GM13977 (cell line): ENCODE data around the gene PRDX2.
A peak's percentile ranks its signal among the peaks of the same experiment; 100 is the strongest.

Source experiments
- DNase-seq: peaks from one replicate; pipeline ENCODE4 v3.0.0; 2012; ENCODE audit warnings: low spot score
- CTCF ChIP-seq: IDR thresholded peaks from 2 replicates; pipeline ENCODE4 v1.5.1; 2012; ENCODE audit warnings: mild to moderate bottlenecking, control low read depth; ENCODE audit not compliant: insufficient read depth; ENCODE audit errors: extremely low read depth, missing control alignments
- in situ Hi-C: fragments of 300-500 bp; cut with MboI; formaldehyde crosslinking; loops from one replicate; pipeline ENCODE4 v1.12.0; 2022; ENCODE audit warnings: low sequenced_read_pairs, low pct_unique_long_range_greater_than_20kb, mixed read lengths, inconsistent platforms; ENCODE audit not compliant: unreplicated experiment

Gene PRDX2

DNA sequence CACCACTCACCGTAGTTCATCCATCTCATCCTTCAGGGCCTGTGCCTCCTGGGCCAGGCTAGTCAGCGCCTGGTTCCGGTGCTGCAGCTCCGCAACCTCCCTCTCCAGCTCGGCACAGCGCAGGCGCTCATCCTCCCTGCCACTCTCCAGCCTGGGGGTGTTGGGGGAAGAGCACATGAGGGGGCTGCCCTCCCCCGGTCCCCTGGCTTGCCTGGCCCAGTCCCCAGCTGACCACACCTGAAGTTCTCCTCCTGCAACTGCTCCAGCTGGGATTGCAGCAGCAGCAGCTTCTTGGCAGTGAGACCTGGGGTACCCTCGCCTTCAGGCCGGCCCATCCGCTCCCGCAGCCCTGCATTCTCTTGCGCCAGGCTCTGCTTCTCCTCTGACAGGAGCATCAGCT, 30.7 kb downstream of the PRDX2 start:
- DNase-seq: no peak
- in situ Hi-C loops: no loop called here
- TF ChIP-seq CTCF: no peak

- in situ Hi-C loops: loop anchor here (10.0 kb wide), 1 partner anchor 75 kb away; no protein-coding TSS in a partner anchor
- no peak for DNase-seq
Measured at GRCh38 chr19:12769689-12770088, 31.9 kb downstream of the PRDX2 start.

DNA sequence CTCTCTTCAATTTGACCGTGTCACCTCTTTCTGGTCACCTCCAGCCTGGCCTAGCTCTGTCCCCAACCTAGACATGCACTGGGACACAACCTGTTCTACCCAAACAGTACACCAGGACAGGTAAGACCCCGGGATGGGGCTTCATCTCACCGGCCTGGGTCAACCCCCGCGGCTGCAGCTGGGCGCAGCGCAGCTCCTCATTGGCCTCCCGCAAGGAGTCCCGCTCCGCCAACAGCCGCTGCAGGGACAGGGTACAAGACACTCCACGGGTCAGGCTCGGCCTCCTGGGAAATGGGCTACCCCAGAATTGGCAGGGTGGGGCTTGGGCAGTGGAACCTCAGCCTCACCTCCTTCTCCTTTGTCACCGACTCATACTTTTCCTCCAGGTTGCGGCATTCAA, 33.9 kb downstream of the PRDX2 start:
- TF ChIP-seq CTCF: no peak
- in situ Hi-C loops: loop anchor here (10.0 kb wide), 1 partner anchor 77 kb away; no protein-coding TSS in a partner anchor
- DNase-seq: no peak

More at GRCh38 chr19:12769689-12770088, 31.9 kb downstream of the PRDX2 start:
- no peak for TF ChIP-seq CTCF

- DNase-seq: no peak
- TF ChIP-seq CTCF: no peak
- in situ Hi-C loops: loop anchor here (10.0 kb wide), 1 partner anchor 78 kb away; no protein-coding TSS in a partner anchor
Measured at GRCh38 chr19:12767150-12767549, 34.5 kb downstream of the PRDX2 start.

DNA sequence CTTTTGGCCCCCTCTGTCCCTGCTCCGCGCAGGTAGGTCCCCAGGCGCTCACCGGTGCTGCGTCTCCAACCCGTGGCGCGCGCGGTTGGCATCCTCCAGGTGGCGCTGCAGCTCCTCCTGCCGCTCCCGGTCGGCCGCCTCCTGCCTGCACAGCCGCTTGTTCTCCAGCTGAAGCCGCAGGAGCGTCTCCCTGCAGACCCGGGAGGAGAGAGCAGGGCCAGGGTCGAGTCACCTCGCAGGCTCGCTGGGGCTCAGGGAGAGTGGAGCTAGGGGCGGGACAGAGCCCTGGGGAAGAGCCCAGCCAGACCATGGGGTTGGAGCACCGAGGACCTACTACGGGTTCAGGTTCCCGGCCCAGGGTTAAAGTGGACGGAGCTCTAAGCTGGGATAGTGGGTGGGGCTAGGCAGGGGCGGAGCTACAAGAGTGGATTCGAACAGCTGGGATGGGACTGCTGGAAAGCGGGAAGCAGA, 35.5 kb downstream of the PRDX2 start:
- TF ChIP-seq CTCF: peak; percentile 99
- in situ Hi-C loops: loop anchor here (10.0 kb wide), 1 partner anchor 79 kb away; no protein-coding TSS in a partner anchor
- DNase-seq: peak; percentile 87

DNA sequence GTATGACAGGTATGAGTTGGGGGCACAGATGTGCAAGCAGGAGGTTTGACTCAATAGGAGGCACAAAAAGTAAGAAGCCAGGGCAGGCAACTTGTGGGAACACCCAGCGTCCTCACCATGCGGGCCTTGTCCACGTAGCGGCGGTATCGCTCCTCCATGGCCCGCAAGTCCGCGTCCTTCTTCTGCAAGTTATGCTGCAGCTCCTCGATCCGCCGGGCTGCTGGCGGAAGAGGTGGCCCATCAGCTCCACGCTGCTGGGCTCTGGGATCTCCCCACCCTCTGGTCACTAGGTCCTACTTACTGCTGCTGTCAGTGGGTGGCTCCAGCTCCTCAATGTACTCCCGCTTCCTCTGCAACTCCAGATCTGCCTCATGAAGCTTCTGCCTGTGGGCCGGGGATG, 36.9 kb downstream of the PRDX2 start:
- no peak for DNase-seq
- TF ChIP-seq CTCF: no peak
- in situ Hi-C loops: loop anchor here (10.0 kb wide), 1 partner anchor 80 kb away; no protein-coding TSS in a partner anchor
